ENCODE data around the gene ALDH3B1. TPM values are rescaled to one million over a fixed set of nuclear protein-coding genes. Genes with fewer than 3 reads are reported as not detected.

ALDH3B1 gene
- total and polyA plus RNA-seq, 2 experiments from 2014 or later = 15.4 to 15.7 TPM

DNA sequence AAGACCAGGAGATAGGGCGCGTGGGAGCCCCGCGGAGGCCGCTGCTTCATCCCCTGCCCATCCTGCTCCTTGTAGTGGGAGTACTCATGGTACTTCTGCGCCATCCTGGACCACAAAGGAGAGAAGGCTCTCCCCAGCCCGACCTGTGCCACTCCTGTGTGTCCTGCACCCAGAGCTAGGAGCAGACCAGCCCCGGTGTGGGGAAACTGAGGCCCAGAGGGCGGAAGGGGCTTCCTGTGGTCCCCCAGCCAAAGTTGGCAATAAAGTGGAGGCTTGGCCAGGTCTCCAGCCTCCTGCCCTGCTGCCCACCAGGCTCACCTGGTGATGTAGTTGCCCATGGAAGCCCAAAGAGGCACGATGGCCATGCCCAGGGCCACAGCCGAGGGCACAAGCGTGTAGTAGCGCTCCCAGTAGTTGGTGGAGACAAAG, 10.9 kb upstream of the ALDH3B1 start:
- H3K9me3 ChIP-seq (ENCODE audit: low read depth) = no peaks in the 10 kb centered on the region
- H3K4me2 ChIP-seq = no peak overlapping the region
- H3K27me3 ChIP-seq = no peaks in the 10 kb centered on the region
- H3K9me2 ChIP-seq (replicated peaks; ENCODE audit: insufficient read depth) = no peaks in the 10 kb centered on the region
- DNase-seq (ENCODE audit: low spot score) = no peak
- TF ChIP-seq, protein P1, sequence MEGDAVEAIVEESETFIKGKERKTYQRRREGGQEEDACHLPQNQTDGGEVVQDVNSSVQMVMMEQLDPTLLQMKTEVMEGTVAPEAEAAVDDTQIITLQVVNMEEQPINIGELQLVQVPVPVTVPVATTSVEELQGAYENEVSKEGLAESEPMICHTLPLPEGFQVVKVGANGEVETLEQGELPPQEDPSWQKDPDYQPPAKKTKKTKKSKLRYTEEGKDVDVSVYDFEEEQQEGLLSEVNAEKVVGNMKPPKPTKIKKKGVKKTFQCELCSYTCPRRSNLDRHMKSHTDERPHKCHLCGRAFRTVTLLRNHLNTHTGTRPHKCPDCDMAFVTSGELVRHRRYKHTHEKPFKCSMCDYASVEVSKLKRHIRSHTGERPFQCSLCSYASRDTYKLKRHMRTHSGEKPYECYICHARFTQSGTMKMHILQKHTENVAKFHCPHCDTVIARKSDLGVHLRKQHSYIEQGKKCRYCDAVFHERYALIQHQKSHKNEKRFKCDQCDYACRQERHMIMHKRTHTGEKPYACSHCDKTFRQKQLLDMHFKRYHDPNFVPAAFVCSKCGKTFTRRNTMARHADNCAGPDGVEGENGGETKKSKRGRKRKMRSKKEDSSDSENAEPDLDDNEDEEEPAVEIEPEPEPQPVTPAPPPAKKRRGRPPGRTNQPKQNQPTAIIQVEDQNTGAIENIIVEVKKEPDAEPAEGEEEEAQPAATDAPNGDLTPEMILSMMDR (IDR thresholded peaks at IDR 0.05; ENCODE audit: poor library complexity) = no peak
- no peak for TF ChIP-seq EZH2phosphoT487 (IDR thresholded peaks at IDR 0.05; ENCODE audit: low read depth, severe bottlenecking, unreplicated experiment)
- TF ChIP-seq EZH2 (IDR thresholded peaks at IDR 0.05; ENCODE audit: borderline replicate concordance) = no peak
- no peaks in the 10 kb centered on the region for H3K4me1 ChIP-seq (ENCODE audit: insufficient read depth)
- no peaks in the 10 kb centered on the region for H3K79me2 ChIP-seq
- no peaks in the 10 kb centered on the region for H3K36me3 ChIP-seq (replicated peaks; ENCODE audit: insufficient read depth, low read depth)
- H3K27ac ChIP-seq = no peak overlapping the region
- no peak overlapping the region for H2AFZ ChIP-seq
- no peak overlapping the region for H3K4me3 ChIP-seq
- no peaks in the 10 kb centered on the region for H4K20me1 ChIP-seq (ENCODE audit: insufficient read depth, poor library complexity, severe bottlenecking)
- WGBS (ENCODE audit: low lambda C conversion rate, missing lambda C conversion rate) = 97% methylated on average over 13 of the region's 13 CpGs

DNA sequence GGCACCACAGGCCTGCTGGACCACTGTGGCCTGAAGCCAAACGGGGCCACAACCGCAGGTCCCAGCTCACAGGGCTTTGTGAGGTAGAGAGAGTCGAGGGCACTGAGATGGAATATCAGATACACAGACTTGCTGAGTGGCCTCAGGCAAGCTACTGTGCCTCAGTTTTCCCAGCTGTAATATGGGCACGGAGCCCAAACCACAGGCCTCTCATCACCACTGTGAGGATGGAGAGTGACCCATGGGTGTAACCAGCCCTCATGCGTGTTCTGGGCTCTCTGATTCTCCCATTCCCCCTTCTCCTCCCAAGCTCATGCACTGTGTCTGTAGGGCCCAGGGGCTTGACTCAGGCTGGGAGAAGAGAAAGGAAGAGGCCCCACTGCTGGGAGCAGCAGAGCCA, 10.4 kb upstream of the ALDH3B1 start:
- Histone ChIP-seq H4K20me1 (ENCODE audit: insufficient read depth, poor library complexity, severe bottlenecking) (no peaks in the 10 kb centered on the region), H3K27ac (no peak overlapping the region), H3K36me3 (replicated peaks; ENCODE audit: insufficient read depth, low read depth) (no peaks in the 10 kb centered on the region), H3K79me2 (no peaks in the 10 kb centered on the region), H3K9me2 (replicated peaks; ENCODE audit: insufficient read depth) (no peaks in the 10 kb centered on the region), H3K4me3 (no peak overlapping the region), H3K27me3 (no peaks in the 10 kb centered on the region), H2AFZ (no peak overlapping the region), H3K4me2 (no peak overlapping the region), H3K9me3 (ENCODE audit: low read depth) (no peaks in the 10 kb centered on the region), H3K4me1 (ENCODE audit: insufficient read depth) (no peaks in the 10 kb centered on the region)
- no peak for DNase-seq (ENCODE audit: low spot score)
- WGBS (ENCODE audit: low lambda C conversion rate, missing lambda C conversion rate) = 95% methylated on average over 5 of the region's 5 CpGs
- no peak for TF ChIP-seq EZH2 (IDR thresholded peaks at IDR 0.05; ENCODE audit: borderline replicate concordance)

DNA sequence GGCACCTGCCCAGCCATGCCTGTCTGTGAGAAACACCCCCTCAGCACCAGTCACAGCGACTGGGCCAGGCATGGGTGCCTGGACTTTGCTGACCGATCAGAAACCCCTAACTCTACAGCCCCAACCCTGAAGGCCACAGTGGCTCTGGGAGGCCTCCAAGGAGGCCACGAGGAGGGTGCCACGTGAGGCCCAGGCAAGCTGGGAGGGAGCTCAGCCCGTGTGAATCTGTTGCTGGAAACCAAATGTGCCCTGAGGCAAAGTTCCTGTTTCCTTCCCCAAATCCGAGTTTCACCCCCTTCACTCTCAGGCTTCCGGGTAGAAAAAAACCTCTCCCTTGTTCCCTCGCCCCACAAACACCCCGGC, 7.6 kb upstream of the ALDH3B1 start:
- DNase-seq (ENCODE audit: low spot score) = no peak

DNA sequence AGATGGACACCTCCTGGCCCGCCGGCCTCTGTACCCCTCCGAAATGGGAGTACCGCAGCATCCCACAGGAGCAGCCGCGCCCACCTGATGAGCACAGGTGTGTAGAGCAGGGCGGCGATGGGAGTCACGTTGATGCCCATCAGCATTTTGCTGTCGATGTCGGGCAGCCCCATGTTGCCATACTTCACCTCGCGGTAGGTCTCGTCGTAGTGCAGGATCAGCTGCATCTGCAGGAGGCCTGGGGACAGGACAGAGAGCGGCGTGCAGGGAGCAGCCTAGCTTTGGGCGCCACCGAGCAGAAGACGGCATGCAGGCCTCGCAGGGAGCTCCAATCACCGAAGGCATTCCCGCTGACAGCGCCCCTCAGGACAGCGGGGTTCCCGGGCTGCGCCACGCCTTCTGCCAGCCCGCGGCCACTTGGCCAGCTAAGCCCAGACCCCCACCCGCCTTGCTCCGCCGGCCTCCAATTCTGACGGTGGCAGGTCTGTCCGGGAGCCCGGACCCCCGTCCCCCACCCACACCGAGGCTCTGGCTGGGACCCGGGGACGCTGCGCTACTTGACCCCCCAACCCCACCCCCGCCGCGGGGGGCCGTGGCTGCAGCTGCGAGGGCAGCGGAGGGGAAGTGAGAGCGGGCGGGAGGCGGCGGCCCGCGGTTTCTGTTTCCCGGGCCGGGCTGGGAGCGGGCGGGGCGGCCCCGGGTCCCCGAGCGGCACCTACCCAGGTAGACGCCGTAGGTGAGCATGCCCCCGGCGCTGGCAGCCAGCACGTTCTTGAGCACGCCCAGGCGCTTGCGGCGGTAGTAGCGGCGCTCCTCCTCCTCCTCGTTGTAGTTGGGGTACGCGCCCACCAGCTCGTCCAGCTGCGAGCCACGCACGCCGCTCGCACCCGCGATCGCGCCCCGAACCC, 6.9 kb upstream of the ALDH3B1 start:
- H4K20me1 ChIP-seq (ENCODE audit: insufficient read depth, poor library complexity, severe bottlenecking) = no peaks in the 10 kb centered on the region
- TF ChIP-seq, protein P1 (IDR thresholded peaks at IDR 0.05; ENCODE audit: poor library complexity) = no peak
- no peak for TF ChIP-seq EZH2phosphoT487 (IDR thresholded peaks at IDR 0.05; ENCODE audit: low read depth, severe bottlenecking, unreplicated experiment)
- no peak for TF ChIP-seq EZH2 (IDR thresholded peaks at IDR 0.05; ENCODE audit: borderline replicate concordance)
- WGBS (ENCODE audit: low lambda C conversion rate, missing lambda C conversion rate) = 37% methylated on average over 29 of the region's 86 CpGs
- H3K4me3 ChIP-seq = peak overlapping the region; percentile 72
- no peaks in the 10 kb centered on the region for H3K36me3 ChIP-seq (replicated peaks; ENCODE audit: insufficient read depth, low read depth)
- no peaks in the 10 kb centered on the region for H3K4me1 ChIP-seq (ENCODE audit: insufficient read depth)
- no peaks in the 10 kb centered on the region for H3K9me3 ChIP-seq (ENCODE audit: low read depth)
- H3K27me3 ChIP-seq = no peaks in the 10 kb centered on the region
- peak overlapping the region; percentile 99 for H3K4me2 ChIP-seq
- no peak overlapping the region for H3K27ac ChIP-seq
- no peaks in the 10 kb centered on the region for H3K79me2 ChIP-seq
- peak; percentile 58 for DNase-seq (ENCODE audit: low spot score)
- H3K9me2 ChIP-seq (replicated peaks; ENCODE audit: insufficient read depth) = no peaks in the 10 kb centered on the region
- H2AFZ ChIP-seq = peak overlapping the region; percentile 63

More for the DNA sequence above, 7.6 kb upstream of the ALDH3B1 start:
- Histone ChIP-seq H3K9me3 (ENCODE audit: low read depth) (no peaks in the 10 kb centered on the region), H3K4me2 (peak overlapping the region; percentile 99), H3K27me3 (no peaks in the 10 kb centered on the region), H2AFZ (no peak overlapping the region), H3K4me3 (no peak overlapping the region), H4K20me1 (ENCODE audit: insufficient read depth, poor library complexity, severe bottlenecking) (no peaks in the 10 kb centered on the region), H3K9me2 (replicated peaks; ENCODE audit: insufficient read depth) (no peaks in the 10 kb centered on the region), H3K27ac (no peak overlapping the region), H3K4me1 (ENCODE audit: insufficient read depth) (no peaks in the 10 kb centered on the region), H3K36me3 (replicated peaks; ENCODE audit: insufficient read depth, low read depth) (no peaks in the 10 kb centered on the region), H3K79me2 (no peaks in the 10 kb centered on the region)
- WGBS (ENCODE audit: low lambda C conversion rate, missing lambda C conversion rate) = 78% methylated on average over 9 of the region's 9 CpGs
- TF ChIP-seq EZH2phosphoT487 (IDR thresholded peaks at IDR 0.05; ENCODE audit: low read depth, severe bottlenecking, unreplicated experiment) = no peak
- no peak for TF ChIP-seq EZH2 (IDR thresholded peaks at IDR 0.05; ENCODE audit: borderline replicate concordance)
- TF ChIP-seq, protein P1 (IDR thresholded peaks at IDR 0.05; ENCODE audit: poor library complexity) = no peak

All from hepatocyte (in vitro differentiated cells).